Measurements from ENCODE around the gene MAPK8.

GRCh38 chr10:48458662-48459048 lies 152.2 kb downstream of the MAPK8 start:
- TF ChIP-seq HOXA7 (CRISPR knock-in tag; IDR thresholded peaks at IDR 0.05) (no peak), HMGXB4 (CRISPR knock-in tag; IDR thresholded peaks at IDR 0.05; ENCODE audit: borderline replicate concordance) (no peak), CTCF (IDR thresholded peaks at IDR 0.05) (no peak), POLR2A (IDR thresholded peaks at IDR 0.05; ENCODE audit: low read length) (no peak), PBX3 (IDR thresholded peaks at IDR 0.05) (no peak), EP300 (IDR thresholded peaks at IDR 0.05) (no peak), ESRRA (IDR thresholded peaks at IDR 0.05; ENCODE audit: borderline replicate concordance, low read length) (no peak), E2F6 (IDR thresholded peaks at IDR 0.05; ENCODE audit: borderline replicate concordance, low read depth) (no peak), MYC (IDR thresholded peaks at IDR 0.05; ENCODE audit: borderline replicate concordance, low read length) (no peak), JUN (IDR thresholded peaks at IDR 0.05) (no peak), HDAC2 (IDR thresholded peaks at IDR 0.05) (no peak), RAD21 (conservative IDR thresholded peaks at IDR 0.05 in 1 of 2, IDR thresholded peaks at IDR 0.05 in 1 of 2) (no peak), POLR2AphosphoS2 (conservative IDR thresholded peaks at IDR 0.05; ENCODE audit: low read length) (no peak)

All from A549 (cell line).